Loucy (cell line): ENCODE results near the gene DMRTC1B.
"Not testable (repeated sequence)": the region's sequence is repeated elsewhere in the genome, so short reads cannot be mapped to it uniquely, and the experiment has no call there.

Experiments
- H2AFZ ChIP-seq: fragments of 200-600 bp; sonication (generic); 2 replicates; pipeline ENCODE4 v1.6.0; 2016; ENCODE audit warnings: antibody characterized with exemption, mild to moderate bottlenecking, low read length, moderate library complexity
- H3F3A ChIP-seq: fragments of 200-600 bp; 2 replicates; pipeline ENCODE4 v1.6.0; 2016; ENCODE audit warnings: antibody characterized with exemption, low read depth, mild to moderate bottlenecking
- H3K27me3 ChIP-seq: fragments of 200-600 bp; sonication (generic); 2 replicates; pipeline ENCODE4 v1.6.1; 2014; ENCODE audit warnings: low read length, mild to moderate bottlenecking; ENCODE audit not compliant: insufficient read depth, poor library complexity, severe bottlenecking
- H3K36me3 ChIP-seq: fragments of 200-600 bp; sonication (generic); 2 replicates; pipeline ENCODE4 v1.6.1; 2016; ENCODE audit warnings: low read length; ENCODE audit not compliant: insufficient read depth
- H3K4me1 ChIP-seq: fragments of 200-600 bp; sonication (generic); 2 replicates; pipeline ENCODE4 v1.5.1; 2014; ENCODE audit warnings: low read length, mild to moderate bottlenecking; ENCODE audit not compliant: insufficient read depth, poor library complexity, severe bottlenecking
- H3K4me2 ChIP-seq: fragments of 200-600 bp; sonication (generic); 2 replicates; pipeline ENCODE4 v1.6.0; 2014; ENCODE audit warnings: antibody characterized with exemption, low read length, low read depth, mild to moderate bottlenecking; ENCODE audit not compliant: poor library complexity, severe bottlenecking
- H3K4me3 ChIP-seq: fragments of 200-600 bp; sonication (generic); 2 replicates; pipeline ENCODE4 v1.5.1; 2014; ENCODE audit warnings: low read length, mild to moderate bottlenecking, mixed read lengths; ENCODE audit not compliant: poor library complexity, severe bottlenecking
- H3K79me2 ChIP-seq: fragments of 200-600 bp; sonication (generic); 2 replicates; pipeline ENCODE4 v1.6.1; 2014; ENCODE audit warnings: low read length; ENCODE audit not compliant: insufficient read depth
- H3K9ac ChIP-seq: fragments of 200-600 bp; sonication (generic); 2 replicates; pipeline ENCODE4 v1.6.0; 2014; ENCODE audit warnings: mild to moderate bottlenecking, low read depth, low read length, moderate library complexity; ENCODE audit not compliant: poor library complexity, severe bottlenecking
- H3K9me2 ChIP-seq: fragments of 200-600 bp; sonication (generic); replicated peaks from 2 replicates; pipeline ENCODE4 v1.6.1; 2016; ENCODE audit warnings: low read depth, low read length, mixed read lengths
- H3K9me3 ChIP-seq: fragments of 200-600 bp; sonication (generic); 2 replicates; pipeline ENCODE4 v1.6.1; 2014; ENCODE audit warnings: mild to moderate bottlenecking, antibody characterized with exemption, low read length, low read depth; ENCODE audit not compliant: insufficient read depth
- H4K20me1 ChIP-seq: fragments of 200-600 bp; sonication (generic); 2 replicates; pipeline ENCODE4 v1.6.0; 2014; ENCODE audit warnings: antibody characterized with exemption, low read length, mild to moderate bottlenecking; ENCODE audit not compliant: insufficient read depth, poor library complexity, severe bottlenecking

Gene DMRTC1B

DNA sequence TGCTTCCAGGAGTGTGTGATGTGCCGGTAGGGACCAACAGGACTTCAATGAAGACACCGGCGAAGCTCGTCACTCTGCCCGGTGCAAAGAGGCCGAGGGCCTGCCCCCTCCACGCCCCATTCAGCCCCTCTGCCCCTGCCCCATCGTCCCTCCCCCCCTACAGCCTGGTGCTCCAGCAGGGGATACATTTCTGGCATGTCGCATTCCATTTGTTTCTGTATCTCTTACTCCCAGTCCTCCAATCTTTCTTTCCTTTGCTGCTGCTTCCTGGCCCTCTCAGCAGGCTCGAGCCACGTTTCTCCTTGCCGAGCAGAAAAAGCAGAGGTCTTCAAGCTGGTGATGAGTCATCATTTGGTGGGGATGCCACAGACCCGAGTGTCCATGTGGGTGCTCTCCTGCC, 31.4 kb downstream of the DMRTC1B start, which contains the start of gene FAM236D:
FAM236D (minus strand) TSS at position 101 of the 400 bp plus-strand sequence; CDS start at position 1, 100 bp downstream.
- H2AFZ ChIP-seq, H4K20me1 ChIP-seq, H3K36me3 ChIP-seq, H3K4me3 ChIP-seq, H3F3A ChIP-seq, H3K79me2 ChIP-seq, H3K9me2 ChIP-seq, H3K4me1 ChIP-seq, H3K27me3 ChIP-seq, H3K4me2 ChIP-seq, H3K9ac ChIP-seq, H3K9me3 ChIP-seq: not testable (repeated sequence)

DNA sequence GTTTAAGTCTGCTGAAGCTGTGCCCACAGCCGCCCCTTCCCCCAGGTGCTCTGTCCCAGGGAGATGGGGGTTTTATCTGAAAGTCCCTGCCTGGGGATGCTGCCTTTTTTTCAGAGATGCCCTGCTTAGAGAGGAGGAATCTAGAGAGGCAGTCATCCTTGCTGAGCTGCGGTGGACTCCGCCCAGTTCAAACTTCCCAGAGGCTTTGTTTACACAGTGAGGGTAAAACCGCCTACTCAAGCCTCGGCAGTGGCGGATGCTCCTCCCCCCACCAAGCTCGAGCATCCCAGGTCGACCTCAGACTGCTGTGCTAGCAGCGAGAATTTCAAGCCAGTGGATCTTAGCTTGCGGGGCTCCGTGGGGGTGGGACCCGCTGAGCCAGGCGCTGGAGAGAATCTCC, 54.0 kb downstream of the DMRTC1B start:
- H3K4me1 ChIP-seq, H3K27me3 ChIP-seq, H3F3A ChIP-seq, H3K9ac ChIP-seq, H2AFZ ChIP-seq, H3K36me3 ChIP-seq, H3K9me3 ChIP-seq, H3K79me2 ChIP-seq, H3K9me2 ChIP-seq, H3K4me2 ChIP-seq, H3K4me3 ChIP-seq, H4K20me1 ChIP-seq: not testable (repeated sequence)

DNA sequence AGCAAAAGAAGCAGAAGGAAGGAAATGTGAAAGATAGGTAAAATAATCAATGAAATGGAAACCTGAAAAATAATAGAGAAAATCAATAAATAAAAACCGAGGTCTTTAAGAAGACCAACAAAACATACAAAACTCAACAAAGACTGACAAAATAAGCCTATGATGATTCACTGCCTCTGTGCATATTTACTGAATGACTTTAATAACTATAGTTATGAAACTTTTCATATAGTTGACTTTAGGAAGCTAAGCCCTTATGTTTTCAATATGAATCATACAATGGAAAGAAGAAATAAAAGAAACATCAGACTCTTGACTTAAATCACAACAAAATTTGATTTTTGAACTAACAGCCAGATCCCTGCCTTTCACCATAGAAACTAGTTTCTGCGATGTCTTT, 60.8 kb downstream of the DMRTC1B start:
- H3K79me2 ChIP-seq, H3K9me2 ChIP-seq, H3K4me3 ChIP-seq: not testable (repeated sequence)

DNA sequence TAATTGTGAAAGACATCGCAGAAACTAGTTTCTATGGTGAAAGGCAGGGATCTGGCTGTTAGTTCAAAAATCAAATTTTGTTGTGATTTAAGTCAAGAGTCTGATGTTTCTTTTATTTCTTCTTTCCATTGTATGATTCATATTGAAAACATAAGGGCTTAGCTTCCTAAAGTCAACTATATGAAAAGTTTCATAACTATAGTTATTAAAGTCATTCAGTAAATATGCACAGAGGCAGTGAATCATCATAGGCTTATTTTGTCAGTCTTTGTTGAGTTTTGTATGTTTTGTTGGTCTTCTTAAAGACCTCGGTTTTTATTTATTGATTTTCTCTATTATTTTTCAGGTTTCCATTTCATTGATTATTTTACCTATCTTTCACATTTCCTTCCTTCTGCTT, 106.2 kb downstream of the DMRTC1B start:
- H3K4me1 ChIP-seq, H2AFZ ChIP-seq, H4K20me1 ChIP-seq, H3K27me3 ChIP-seq, H3K36me3 ChIP-seq, H3K4me3 ChIP-seq, H3K4me2 ChIP-seq, H3K9me2 ChIP-seq, H3K9me3 ChIP-seq, H3F3A ChIP-seq, H3K79me2 ChIP-seq, H3K9ac ChIP-seq: not testable (repeated sequence)

More for the DNA sequence above, 60.8 kb downstream of the DMRTC1B start:
- H3K4me2 ChIP-seq, H3K4me1 ChIP-seq, H2AFZ ChIP-seq, H3F3A ChIP-seq, H3K9ac ChIP-seq, H3K9me3 ChIP-seq, H3K27me3 ChIP-seq, H4K20me1 ChIP-seq, H3K36me3 ChIP-seq: not testable (repeated sequence)

DNA sequence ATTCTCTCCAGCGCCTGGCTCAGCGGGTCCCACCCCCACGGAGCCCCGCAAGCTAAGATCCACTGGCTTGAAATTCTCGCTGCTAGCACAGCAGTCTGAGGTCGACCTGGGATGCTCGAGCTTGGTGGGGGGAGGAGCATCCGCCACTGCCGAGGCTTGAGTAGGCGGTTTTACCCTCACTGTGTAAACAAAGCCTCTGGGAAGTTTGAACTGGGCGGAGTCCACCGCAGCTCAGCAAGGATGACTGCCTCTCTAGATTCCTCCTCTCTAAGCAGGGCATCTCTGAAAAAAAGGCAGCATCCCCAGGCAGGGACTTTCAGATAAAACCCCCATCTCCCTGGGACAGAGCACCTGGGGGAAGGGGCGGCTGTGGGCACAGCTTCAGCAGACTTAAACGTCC, 113.0 kb downstream of the DMRTC1B start:
- not testable (repeated sequence) for H3K4me3 ChIP-seq, H3K9me2 ChIP-seq, H2AFZ ChIP-seq, H3K9me3 ChIP-seq, H4K20me1 ChIP-seq, H3K9ac ChIP-seq, H3K4me1 ChIP-seq, H3K4me2 ChIP-seq, H3F3A ChIP-seq, H3K79me2 ChIP-seq, H3K36me3 ChIP-seq, H3K27me3 ChIP-seq
